WTC11 (cell line): Measurements from ENCODE around the gene SART3. TPM values are rescaled to one million over a fixed set of nuclear protein-coding genes. Genes with fewer than 3 reads are reported as not detected.

Experiments
- ATAC-seq: fragments of 200-7000 bp; cut with Tn5 transposase; 2 replicates; pipeline ENCODE4 v1.10.0; 2021; ENCODE audit warnings: mild to moderate bottlenecking, moderate library complexity
- CTCF ChIA-PET: fragments of 300-600 bp; sonication (Branson Sonifier 250); formaldehyde crosslinking; loops from one replicate; lab custom pipeline; 2021; ENCODE audit warnings: antibody characterized with exemption; lab: Charles Lee
- POLR2A ChIA-PET: fragments of 350-600 bp; sonication (Branson Sonifier 250); formaldehyde crosslinking; loops from one replicate; lab custom pipeline; 2021; ENCODE audit warnings: antibody characterized with exemption; lab: Charles Lee
- DNase-seq: peaks from one replicate; pipeline ENCODE4 v3.0.0; 2021; ENCODE audit warnings: low spot score
- H3K27ac Mint-ChIP-seq: 2 replicates; pipeline ENCODE4 v1.8.0; 2021; ENCODE audit warnings: mixed read lengths
- H3K27me3 Mint-ChIP-seq: 2 replicates; pipeline ENCODE4 v1.8.0; 2021; ENCODE audit warnings: low read depth, mild to moderate bottlenecking, moderate library complexity, mixed read lengths
- H3K36me3 Mint-ChIP-seq: 2 replicates; pipeline ENCODE4 v1.8.0; 2021; ENCODE audit warnings: mixed read lengths
- H3K4me1 Mint-ChIP-seq: 2 replicates; pipeline ENCODE4 v1.8.0; 2022; ENCODE audit warnings: mixed read lengths
- H3K4me3 Mint-ChIP-seq: 2 replicates; pipeline ENCODE4 v1.8.0; 2021; ENCODE audit warnings: mild to moderate bottlenecking, moderate library complexity, mixed read lengths
- H3K9me3 Mint-ChIP-seq: 2 replicates; pipeline ENCODE4 v1.8.0; 2021; ENCODE audit warnings: mixed read lengths
- AR ChIP-seq: fragments of 250-450 bp; sonication (Bioruptor Pico); IDR thresholded peaks from 2 replicates; pipeline ENCODE4 v1.9.0; 2021; ENCODE audit warnings: mild to moderate bottlenecking
- CREB1 ChIP-seq: sonication (generic); formaldehyde crosslinking; IDR thresholded peaks from 2 replicates; pipeline ENCODE4 v1.8.0; 2023; ENCODE audit warnings: mild to moderate bottlenecking, missing genetic modification reagents
- E2F1 ChIP-seq: sonication (generic); formaldehyde crosslinking; IDR thresholded peaks from 2 replicates; pipeline ENCODE4 v1.8.0; 2022; ENCODE audit warnings: mild to moderate bottlenecking, missing genetic modification reagents
- ERG ChIP-seq: fragments of 250-450 bp; sonication (Bioruptor Pico); IDR thresholded peaks from 2 replicates; pipeline ENCODE4 v1.8.0; 2021; ENCODE audit warnings: mild to moderate bottlenecking
- FOXJ3 ChIP-seq: sonication (generic); formaldehyde crosslinking; IDR thresholded peaks from 2 replicates; pipeline ENCODE4 v1.9.0; 2021; ENCODE audit warnings: missing genetic modification reagents, mild to moderate bottlenecking, borderline replicate concordance
- GRHL2 ChIP-seq: fragments of 250-450 bp; sonication (Bioruptor Pico); IDR thresholded peaks from 2 replicates; pipeline ENCODE4 v1.8.0; 2022; ENCODE audit warnings: mild to moderate bottlenecking, moderate library complexity; ENCODE audit not compliant: insufficient replicate concordance, severe bottlenecking
- JUN ChIP-seq: sonication (generic); formaldehyde crosslinking; IDR thresholded peaks from 2 replicates; pipeline ENCODE4 v1.8.0; 2023; ENCODE audit warnings: mild to moderate bottlenecking, missing genetic modification reagents
- NR1H2 ChIP-seq: sonication (generic); formaldehyde crosslinking; IDR thresholded peaks from 2 replicates; pipeline ENCODE4 v1.9.0; 2021; ENCODE audit warnings: mild to moderate bottlenecking, moderate library complexity, missing genetic modification reagents
- NR2C2 ChIP-seq: sonication (generic); formaldehyde crosslinking; IDR thresholded peaks from 2 replicates; pipeline ENCODE4 v1.8.0; 2022; ENCODE audit warnings: mild to moderate bottlenecking, missing genetic modification reagents
- PRDM15 ChIP-seq: sonication (generic); formaldehyde crosslinking; IDR thresholded peaks from 2 replicates; pipeline ENCODE4 v1.8.0; 2022; ENCODE audit warnings: missing genetic modification reagents
- PREB ChIP-seq: sonication (generic); formaldehyde crosslinking; IDR thresholded peaks from 2 replicates; pipeline ENCODE4 v1.8.1; 2022; ENCODE audit warnings: mild to moderate bottlenecking, missing genetic modification reagents, moderate library complexity, borderline replicate concordance
- ZSCAN18 ChIP-seq: fragments of 250-450 bp; sonication (Bioruptor Pico); IDR thresholded peaks from 2 replicates; pipeline ENCODE4 v2.1.2; 2022; ENCODE audit warnings: mild to moderate bottlenecking, moderate library complexity
- total RNA-seq: library from RNA; stranded (reverse); gene quantifications from 3 replicates; pipeline ENCODE4 v1.2.3, GENCODE V29; 2021

Gene SART3
- total RNA-seq, 1 experiment from 2014 or later, result 91.2 TPM

GRCh38 chr12:108567406-108568337 is 6.7 kb upstream of the SART3 start:
- ATAC-seq, result no peak
- no peaks in the 10 kb centered on the region for H3K9me3 Mint-ChIP-seq
- POLR2A ChIA-PET, result no interaction called here

GRCh38 chr12:108566452-108566851 is 5.5 kb upstream of the SART3 start:
- Mint-ChIP-seq H3K9me3 (no peaks in the 10 kb centered on the region), H3K27me3 (no peaks in the 10 kb centered on the region), H3K4me1 (0 out of 2 replicates have a peak, but pooled peaks cover 4% of the 10 kb centered on the region), H3K36me3 (peaks cover 54% of the 10 kb centered on the region), H3K27ac (no peak overlapping the region), H3K4me3 (no peak overlapping the region)
- ChIA-PET CTCF (interaction anchor here (1.0 to 1.8 kb wide), 2 partner anchors 51 to 53 kb away, joined by 4 to 5 read pairs; no protein-coding TSS in a partner anchor), POLR2A (no interaction called here)
- TF ChIP-seq PRDM15 (CRISPR knock-in tag), result no peak
- TF ChIP-seq NR1H2, result no peak
- DNase-seq (no peak), ATAC-seq (no peak)

More at GRCh38 chr12:108567406-108568337, 6.7 kb upstream of the SART3 start:
- H3K27me3 Mint-ChIP-seq, result no peaks in the 10 kb centered on the region
- 0 out of 2 replicates have a peak, but pooled peaks cover 4% of the 10 kb centered on the region for H3K4me1 Mint-ChIP-seq
- no peak for DNase-seq
- H3K4me3 Mint-ChIP-seq, result no peak overlapping the region
- CTCF ChIA-PET, result interaction anchor here (1.0 to 3.9 kb wide), 3 partner anchors 50 to 52 kb away, joined by 4 to 31 read pairs (median 5); no protein-coding TSS in a partner anchor
- TF ChIP-seq ZSCAN18 (CRISPR knock-in tag), result no peak
- TF ChIP-seq, all 79 proteins: peak for 0
- H3K27ac Mint-ChIP-seq, result no peak overlapping the region
- peaks cover 54% of the 10 kb centered on the region for H3K36me3 Mint-ChIP-seq

GRCh38 chr12:108565976-108566375 is 5.0 kb upstream of the SART3 start:
- Mint-ChIP-seq H3K36me3 (peaks cover 54% of the 10 kb centered on the region), H3K27ac (no peak overlapping the region), H3K4me3 (no peak overlapping the region), H3K27me3 (no peaks in the 10 kb centered on the region), H3K4me1 (0 out of 2 replicates have a peak, but pooled peaks cover 4% of the 10 kb centered on the region), H3K9me3 (no peaks in the 10 kb centered on the region)
- ChIA-PET POLR2A (no interaction called here), CTCF (interaction anchor here (1.8 kb wide), 1 partner anchor 52 kb away, joined by 5 read pairs; no protein-coding TSS in a partner anchor)
- ATAC-seq (no peak), DNase-seq (no peak)
- TF ChIP-seq PREB (CRISPR knock-in tag) (no peak), FOXJ3 (CRISPR knock-in tag) (no peak), JUN (CRISPR knock-in tag) (no peak), NR2C2 (CRISPR knock-in tag) (no peak), E2F1 (CRISPR knock-in tag) (no peak), ERG (CRISPR knock-in tag) (no peak), AR (CRISPR knock-in tag) (no peak), PRDM15 (CRISPR knock-in tag) (no peak), CREB1 (no peak), GRHL2 (CRISPR knock-in tag) (no peak)
